OCI-LY3 (cell line): ENCODE measurements around the gene CUX1.

Source experiments
- H2AFZ ChIP-seq: fragments of 200-600, 300-600 bp; shearing (Covaris generic); 2 replicates; pipeline ENCODE4 v1.6.0; 2014; ENCODE audit warnings: antibody characterized with exemption, low read depth, low read length
- H3K27ac ChIP-seq: fragments of 200-600, 300-600 bp; sonication (generic); 2 replicates; pipeline ENCODE4 v1.5.1; 2014; ENCODE audit warnings: mild to moderate bottlenecking, low read length, moderate library complexity, mixed read lengths
- H3K27me3 ChIP-seq: fragments of 200-600, 300-600 bp; sonication (generic); 2 replicates; pipeline ENCODE4 v1.6.1; 2014; ENCODE audit warnings: low read depth, low read length, mixed read lengths
- H3K36me3 ChIP-seq: fragments of 200-600, 300-600 bp; sonication (generic); replicated peaks from 2 replicates; pipeline ENCODE3; 2014; ENCODE audit warnings: low read depth, low read length, mixed read lengths
- H3K4me1 ChIP-seq: fragments of 300-600, 200-600 bp; sonication (generic); 2 replicates; pipeline ENCODE4 v1.6.1; 2014; ENCODE audit warnings: low read length, mixed read lengths
- H3K4me2 ChIP-seq: fragments of 200-600, 300-600 bp; sonication (generic); 2 replicates; pipeline ENCODE4 v1.6.1; 2014; ENCODE audit warnings: low read length, mixed read lengths
- H3K4me3 ChIP-seq: fragments of 300-600, 200-600 bp; sonication (generic); 2 replicates; pipeline ENCODE4 v1.5.1; 2014; ENCODE audit warnings: antibody characterized with exemption, mild to moderate bottlenecking, low read length, moderate library complexity
- H3K79me2 ChIP-seq: fragments of 300-600, 200-600 bp; shearing (Covaris generic); 2 replicates; pipeline ENCODE4 v1.6.1; 2014; ENCODE audit warnings: mild to moderate bottlenecking, low read length, mixed read lengths
- H3K9ac ChIP-seq: fragments of 300-600, 200-600 bp; shearing (Covaris generic); 2 replicates; pipeline ENCODE4 v1.6.0; 2014; ENCODE audit warnings: mild to moderate bottlenecking, low read length, moderate library complexity
- H3K9me3 ChIP-seq: fragments of 200-600, 300-600 bp; shearing (Covaris generic); 2 replicates; pipeline ENCODE4 v1.6.1; 2014; ENCODE audit warnings: low read length, mixed read lengths; ENCODE audit not compliant: insufficient read depth
- H4K20me1 ChIP-seq: fragments of 200-600, 300-600 bp; sonication (generic); 2 replicates; pipeline ENCODE4 v1.6.1; 2016; ENCODE audit warnings: low read length, mixed read lengths; ENCODE audit not compliant: insufficient read depth
- EZH2phosphoT487 ChIP-seq: fragments of 200-600 bp; shearing (Covaris generic); IDR thresholded peaks from 2 replicates; pipeline ENCODE4 v1.6.1; 2018; ENCODE audit warnings: antibody characterized with exemption, mixed run types, low read depth
- TF ChIP-seq, protein P1 (sequence below): fragments of 200-600, 300-600 bp; sonication (generic); IDR thresholded peaks from 2 replicates; pipeline ENCODE4 v1.5.1; 2014; ENCODE audit warnings: antibody characterized with exemption, low read length, low read depth

CUX1 gene

DNA sequence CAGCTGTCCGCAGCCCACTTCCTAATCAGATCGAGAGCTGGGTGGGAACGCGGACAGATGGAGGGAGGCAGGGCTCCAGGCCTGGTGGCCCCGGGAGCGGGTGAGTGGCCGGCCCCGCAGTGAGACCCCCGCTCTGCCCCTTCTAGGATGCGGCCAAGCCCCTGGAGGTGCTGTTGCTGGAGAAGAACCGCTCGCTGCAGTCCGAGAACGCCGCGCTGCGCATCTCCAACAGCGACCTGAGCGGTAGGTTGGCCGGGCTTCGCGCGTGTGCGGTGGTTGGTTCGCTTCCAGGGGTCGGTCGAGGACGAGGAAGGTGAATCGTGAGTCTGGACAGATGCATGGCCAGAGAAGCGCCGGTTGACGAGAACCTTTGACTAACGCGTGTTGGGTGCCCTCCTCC, 377.9 kb downstream of the CUX1 start:
- Histone ChIP-seq H3K4me3 (no peak overlapping the region), H3K9ac (no peak overlapping the region), H3K36me3 (peaks cover 14% of the 10 kb centered on the region), H3K4me1 (no peaks in the 10 kb centered on the region), H3K27ac (no peak overlapping the region), H4K20me1 (no peaks in the 10 kb centered on the region), H3K4me2 (no peak overlapping the region), H2AFZ (no peak overlapping the region), H3K79me2 (no peaks in the 10 kb centered on the region), H3K9me3 (no peaks in the 10 kb centered on the region), H3K27me3 (no peaks in the 10 kb centered on the region)
- TF ChIP-seq, protein P1, sequence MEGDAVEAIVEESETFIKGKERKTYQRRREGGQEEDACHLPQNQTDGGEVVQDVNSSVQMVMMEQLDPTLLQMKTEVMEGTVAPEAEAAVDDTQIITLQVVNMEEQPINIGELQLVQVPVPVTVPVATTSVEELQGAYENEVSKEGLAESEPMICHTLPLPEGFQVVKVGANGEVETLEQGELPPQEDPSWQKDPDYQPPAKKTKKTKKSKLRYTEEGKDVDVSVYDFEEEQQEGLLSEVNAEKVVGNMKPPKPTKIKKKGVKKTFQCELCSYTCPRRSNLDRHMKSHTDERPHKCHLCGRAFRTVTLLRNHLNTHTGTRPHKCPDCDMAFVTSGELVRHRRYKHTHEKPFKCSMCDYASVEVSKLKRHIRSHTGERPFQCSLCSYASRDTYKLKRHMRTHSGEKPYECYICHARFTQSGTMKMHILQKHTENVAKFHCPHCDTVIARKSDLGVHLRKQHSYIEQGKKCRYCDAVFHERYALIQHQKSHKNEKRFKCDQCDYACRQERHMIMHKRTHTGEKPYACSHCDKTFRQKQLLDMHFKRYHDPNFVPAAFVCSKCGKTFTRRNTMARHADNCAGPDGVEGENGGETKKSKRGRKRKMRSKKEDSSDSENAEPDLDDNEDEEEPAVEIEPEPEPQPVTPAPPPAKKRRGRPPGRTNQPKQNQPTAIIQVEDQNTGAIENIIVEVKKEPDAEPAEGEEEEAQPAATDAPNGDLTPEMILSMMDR, result no peak
- no peak for TF ChIP-seq EZH2phosphoT487

DNA sequence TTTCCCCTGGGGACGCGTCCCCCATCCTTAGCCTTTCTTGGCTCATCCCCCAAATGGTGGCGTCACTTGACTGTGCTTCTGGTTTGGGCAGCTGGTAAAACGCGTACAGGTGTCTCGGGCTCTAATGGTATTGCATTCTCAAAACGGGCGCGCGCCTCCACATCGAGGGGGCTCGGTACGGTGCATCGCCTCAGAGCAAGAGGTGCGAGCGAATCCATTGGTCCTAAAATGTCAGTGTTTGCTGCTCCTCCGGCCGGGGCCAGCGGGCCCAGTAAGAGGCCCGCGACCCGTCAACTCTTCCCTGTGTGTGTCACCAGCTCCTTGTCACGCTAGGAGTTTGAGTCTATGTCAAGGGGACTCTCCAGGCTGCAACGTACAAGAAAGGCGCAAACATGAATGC, 378.6 kb downstream of the CUX1 start:
- no peak overlapping the region for H2AFZ ChIP-seq
- H3K27ac ChIP-seq, result no peak overlapping the region

DNA sequence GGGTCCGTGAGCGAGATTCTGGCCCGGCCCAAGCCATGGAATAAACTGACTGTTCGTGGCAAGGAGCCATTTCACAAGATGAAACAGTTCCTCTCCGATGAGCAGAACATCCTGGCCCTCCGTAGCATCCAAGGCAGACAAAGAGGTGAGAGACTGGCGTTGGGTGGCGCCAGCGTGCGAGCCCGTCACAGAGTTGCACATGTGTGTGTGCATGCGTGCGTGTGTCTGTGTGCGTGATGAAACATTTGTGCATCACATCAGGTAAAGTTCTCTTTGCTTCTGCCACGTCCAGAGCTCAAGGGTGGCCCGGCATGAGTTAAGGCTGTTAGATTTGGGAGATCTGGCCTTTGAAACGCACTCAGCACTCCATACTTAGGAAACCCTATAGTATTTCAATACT, 379.7 kb downstream of the CUX1 start:
- no peak overlapping the region for H3K4me2 ChIP-seq
- H3K4me3 ChIP-seq, result no peak overlapping the region
- no peaks in the 10 kb centered on the region for H4K20me1 ChIP-seq
- no peak overlapping the region for H3K27ac ChIP-seq
- no peaks in the 10 kb centered on the region for H3K4me1 ChIP-seq
- no peak overlapping the region for H3K9ac ChIP-seq
- TF ChIP-seq, protein P1, result no peak
- TF ChIP-seq EZH2phosphoT487, result no peak
- H3K79me2 ChIP-seq, result no peaks in the 10 kb centered on the region
- no peak overlapping the region for H2AFZ ChIP-seq
- H3K27me3 ChIP-seq, result no peaks in the 10 kb centered on the region
- H3K36me3 ChIP-seq, result peaks cover 18% of the 10 kb centered on the region
- H3K9me3 ChIP-seq, result no peaks in the 10 kb centered on the region

More for the DNA sequence above, 378.6 kb downstream of the CUX1 start:
- H3K36me3 ChIP-seq, result peaks cover 14% of the 10 kb centered on the region
- TF ChIP-seq, protein P1, result no peak
- no peak for TF ChIP-seq EZH2phosphoT487
- H3K27me3 ChIP-seq, result no peaks in the 10 kb centered on the region
- H3K4me1 ChIP-seq, result no peaks in the 10 kb centered on the region
- no peak overlapping the region for H3K9ac ChIP-seq
- no peak overlapping the region for H3K4me3 ChIP-seq
- H4K20me1 ChIP-seq, result no peaks in the 10 kb centered on the region
- H3K79me2 ChIP-seq, result no peaks in the 10 kb centered on the region
- no peak overlapping the region for H3K4me2 ChIP-seq
- no peaks in the 10 kb centered on the region for H3K9me3 ChIP-seq

DNA sequence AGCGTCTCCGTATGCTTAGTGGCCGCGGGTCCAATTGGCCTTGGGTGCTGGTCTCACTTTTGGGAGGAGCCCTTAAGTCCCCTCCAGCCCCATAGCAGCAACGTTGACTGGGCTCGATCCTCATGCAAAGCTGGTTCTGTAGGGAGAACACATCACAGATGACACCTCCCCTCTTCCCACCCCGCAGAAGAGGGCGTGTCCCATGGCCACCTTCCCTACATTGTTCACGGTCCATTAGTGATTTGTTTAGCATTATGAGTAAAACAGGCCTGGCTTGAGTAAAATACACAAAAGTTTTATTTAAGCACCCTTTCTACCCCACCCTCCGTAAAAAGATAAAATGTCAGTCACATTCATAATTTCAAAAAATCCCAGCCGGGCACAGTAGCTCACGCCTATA, 380.2 kb downstream of the CUX1 start:
- Histone ChIP-seq H3K4me2 (no peak overlapping the region), H3K27ac (no peak overlapping the region), H3K36me3 (peaks cover 19% of the 10 kb centered on the region), H3K79me2 (no peaks in the 10 kb centered on the region), H3K9ac (no peak overlapping the region), H3K4me1 (no peaks in the 10 kb centered on the region), H3K9me3 (no peaks in the 10 kb centered on the region), H2AFZ (no peak overlapping the region), H4K20me1 (no peaks in the 10 kb centered on the region), H3K4me3 (no peak overlapping the region), H3K27me3 (no peaks in the 10 kb centered on the region)
- TF ChIP-seq, protein P1, result no peak
- TF ChIP-seq EZH2phosphoT487, result no peak
